Stimulated activated CD4-positive, alpha-beta T cell treated with anti-CD3 and anti-CD28 coated beads, Interleukin-2, amount 100 ng/mL, for 24 hours (primary cell): ENCODE data around the gene SIN3B.
"Not testable (repeated sequence)": the region's sequence is repeated elsewhere in the genome, so short reads cannot be mapped to it uniquely, and the experiment has no call there.

ENCODE experiments used
- DNase-seq, 2 donors: peaks; one replicate each; pipeline ENCODE4 v3.0.0-alpha.2; 2020

Gene SIN3B

GRCh38 chr19:16829010-16829821 is at the start of gene SIN3B:
Gene SIN3B, plus strand, starts transcription at chr19:16829398. Its CDS starts 23 bp downstream, at chr19:16829421.
- DNase-seq, result peak; percentile 89

- no peak for DNase-seq
Observed at GRCh38 chr19:16779539-16780163, 49.5 kb upstream of the SIN3B start.

GRCh38 chr19:16782719-16783118 is 46.5 kb upstream of the SIN3B start:
- DNase-seq, result no peak

GRCh38 chr19:16788479-16788878 is 40.7 kb upstream of the SIN3B start:
- no peak for DNase-seq

- no peak for DNase-seq
Observed at GRCh38 chr19:16789238-16789637, 40.0 kb upstream of the SIN3B start.

GRCh38 chr19:16790051-16790450 is 39.1 kb upstream of the SIN3B start:
- DNase-seq, result no peak

- no peak for DNase-seq
Observed at GRCh38 chr19:16791942-16792341, 37.3 kb upstream of the SIN3B start.

- no peak for DNase-seq
Observed at GRCh38 chr19:16794456-16795441, 34.4 kb upstream of the SIN3B start.

- DNase-seq, result no peak
Observed at GRCh38 chr19:16795731-16796130, 33.5 kb upstream of the SIN3B start.

- no peak for DNase-seq
Observed at GRCh38 chr19:16797876-16798275, 31.3 kb upstream of the SIN3B start.

GRCh38 chr19:16798326-16798725 is 30.9 kb upstream of the SIN3B start:
- not testable (repeated sequence) for DNase-seq

- DNase-seq, result no peak
Observed at GRCh38 chr19:16799740-16800139, 29.5 kb upstream of the SIN3B start.

GRCh38 chr19:16801600-16802013 is 27.6 kb upstream of the SIN3B start:
- DNase-seq, result no peak

GRCh38 chr19:16804176-16804575 is 25.0 kb upstream of the SIN3B start:
- DNase-seq, result no peak

GRCh38 chr19:16807549-16808284 is 21.5 kb upstream of the SIN3B start:
- DNase-seq, result no peak

- DNase-seq, result no peak
Observed at GRCh38 chr19:16814526-16815100, 14.6 kb upstream of the SIN3B start.

- DNase-seq, result no peak
Observed at GRCh38 chr19:16820056-16820455, 9.1 kb upstream of the SIN3B start.

GRCh38 chr19:16821081-16821480 is 8.1 kb upstream of the SIN3B start:
- DNase-seq, result no peak

GRCh38 chr19:16822648-16823047 is 6.5 kb upstream of the SIN3B start:
- no peak for DNase-seq

- no peak for DNase-seq
Observed at GRCh38 chr19:16824658-16825311, 4.4 kb upstream of the SIN3B start.

- DNase-seq, result no peak
Observed at GRCh38 chr19:16825312-16826052, 3.7 kb upstream of the SIN3B start.
